GM21786 (cell line): ENCODE results near the gene DAAM2.

Experiments
- ATAC-seq: cut with Tn5 transposase; IDR thresholded peaks from one replicate; pipeline ENCODE4 v1.9.1; 2021; ENCODE audit not compliant: unreplicated experiment

Gene DAAM2

GRCh38 chr6:39843305-39844020 is 51.3 kb downstream of the DAAM2 start:
- ATAC-seq = no peak

DNA sequence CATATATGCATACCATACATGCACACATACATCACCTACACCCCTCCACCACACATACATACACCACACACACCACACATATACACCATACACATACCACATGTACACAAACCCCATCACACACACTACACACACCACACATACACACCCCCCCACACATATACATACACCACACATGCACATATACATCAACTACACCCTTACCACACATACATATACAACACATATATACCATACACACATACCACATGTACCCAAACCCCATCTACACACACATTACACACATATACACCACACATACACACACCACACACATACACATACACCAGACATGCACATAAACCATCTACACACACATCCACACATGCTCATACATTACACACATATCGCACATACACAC is 52.7 kb downstream of the DAAM2 start:
- ATAC-seq = no peak

DNA sequence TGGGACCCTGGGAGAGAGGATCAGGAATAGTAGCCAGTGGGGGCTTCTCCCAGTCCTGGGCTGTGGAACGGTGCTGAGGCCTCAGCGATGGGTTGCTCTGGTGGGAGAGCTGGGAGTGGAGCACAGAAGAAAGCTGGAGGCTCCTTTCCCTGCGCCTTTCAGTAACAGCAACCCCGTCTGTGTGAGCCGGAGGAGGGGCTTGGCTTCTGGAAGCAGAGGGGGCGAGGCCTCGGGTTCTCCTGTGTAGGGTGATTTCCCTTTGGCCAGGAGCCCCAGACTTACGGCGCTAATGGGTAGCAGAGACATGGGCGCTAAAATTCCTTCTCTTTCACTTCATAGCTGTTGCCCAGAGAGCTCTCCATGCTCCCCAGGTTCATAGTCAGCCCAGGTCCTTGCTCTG is 55.0 kb downstream of the DAAM2 start:
- ATAC-seq = no peak

- ATAC-seq = no peak
These were observed 56.0 kb downstream of the DAAM2 start for GRCh38 chr6:39848171-39848570.

- no peak for ATAC-seq
These were observed 57.1 kb downstream of the DAAM2 start for GRCh38 chr6:39849228-39849627.

GRCh38 chr6:39849764-39850163 is 57.6 kb downstream of the DAAM2 start:
- ATAC-seq = no peak

GRCh38 chr6:39850736-39851297 is 58.6 kb downstream of the DAAM2 start:
- ATAC-seq = no peak

DNA sequence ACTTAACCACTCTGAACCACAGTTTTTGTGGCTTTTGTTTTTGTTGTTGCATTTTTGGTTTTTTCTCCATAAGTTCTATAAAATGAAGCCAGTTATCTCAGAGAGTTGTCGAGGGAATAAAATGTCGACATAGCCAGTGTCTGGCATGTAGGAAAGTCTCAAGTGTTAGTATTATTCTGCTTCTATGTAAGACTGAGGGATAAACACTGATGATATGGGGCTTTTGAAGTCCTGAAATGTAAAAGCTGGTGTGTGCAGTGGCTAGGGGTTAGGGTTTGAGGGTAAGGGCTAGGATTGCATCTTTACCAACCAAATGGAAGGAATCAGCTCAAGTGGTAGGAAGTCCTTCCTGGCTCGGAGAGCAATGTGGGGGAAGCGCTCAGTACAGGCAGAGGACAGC is 59.2 kb downstream of the DAAM2 start:
- ATAC-seq = no peak

GRCh38 chr6:39852324-39852723 is 60.1 kb downstream of the DAAM2 start:
- ATAC-seq = no peak

- no peak for ATAC-seq
These were observed 61.4 kb downstream of the DAAM2 start for GRCh38 chr6:39853604-39854003.

DNA sequence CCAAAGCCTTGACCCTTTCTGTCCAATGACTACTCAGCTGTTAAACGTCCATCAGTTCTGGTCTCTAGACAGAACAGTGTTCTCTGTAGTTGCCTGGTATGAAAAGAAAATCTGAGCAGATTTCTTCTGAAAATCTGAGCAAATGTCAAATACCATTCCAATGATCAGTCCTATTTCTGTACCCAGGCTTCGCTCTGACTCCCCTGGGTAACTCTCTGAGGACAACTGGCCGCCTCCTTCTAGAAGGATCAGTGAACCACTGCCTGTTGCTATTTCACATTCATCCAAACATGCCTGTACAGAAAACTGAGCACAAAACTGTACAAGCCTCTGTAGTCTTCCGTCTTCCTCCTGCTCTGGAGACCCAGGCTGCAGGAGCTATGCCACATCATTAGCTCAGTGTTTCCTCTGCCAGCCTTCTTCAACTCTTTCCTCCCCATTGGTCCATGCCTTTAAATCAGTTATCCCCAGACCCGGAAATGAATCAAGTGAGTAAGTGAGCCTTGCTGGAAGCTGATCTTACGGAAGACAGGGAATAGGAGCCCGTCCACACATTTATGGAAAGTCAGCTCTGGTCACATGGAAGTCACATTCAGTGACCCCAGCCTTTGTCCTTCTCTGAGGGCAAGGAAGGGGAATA is 63.3 kb downstream of the DAAM2 start:
- no peak for ATAC-seq

GRCh38 chr6:39859025-39859424 is 66.8 kb downstream of the DAAM2 start:
- ATAC-seq = no peak

DNA sequence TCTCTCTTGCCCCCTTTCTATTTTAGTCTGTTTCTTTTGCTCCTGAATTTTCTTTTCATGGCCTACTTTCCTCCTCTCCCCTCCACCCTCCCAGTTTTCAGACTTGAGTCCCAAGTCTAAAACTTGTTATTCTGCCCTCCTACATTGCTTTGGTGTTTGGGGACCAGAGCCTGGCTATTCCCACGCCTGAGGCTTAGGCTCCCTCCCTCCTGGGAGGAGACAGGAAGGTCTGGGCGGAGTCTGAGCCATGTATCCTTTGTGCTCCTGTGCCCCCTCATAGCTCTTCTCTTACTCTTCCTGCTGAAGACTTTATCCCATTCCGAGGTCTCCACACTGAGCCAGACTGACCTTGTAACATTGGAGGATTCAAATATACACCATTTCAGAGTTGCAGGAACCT is 69.5 kb downstream of the DAAM2 start:
- no peak for ATAC-seq

GRCh38 chr6:39865011-39865888 is 73.1 kb downstream of the DAAM2 start:
- no peak for ATAC-seq

- ATAC-seq = no peak
These were observed 75.4 kb downstream of the DAAM2 start for GRCh38 chr6:39867592-39867991.

DNA sequence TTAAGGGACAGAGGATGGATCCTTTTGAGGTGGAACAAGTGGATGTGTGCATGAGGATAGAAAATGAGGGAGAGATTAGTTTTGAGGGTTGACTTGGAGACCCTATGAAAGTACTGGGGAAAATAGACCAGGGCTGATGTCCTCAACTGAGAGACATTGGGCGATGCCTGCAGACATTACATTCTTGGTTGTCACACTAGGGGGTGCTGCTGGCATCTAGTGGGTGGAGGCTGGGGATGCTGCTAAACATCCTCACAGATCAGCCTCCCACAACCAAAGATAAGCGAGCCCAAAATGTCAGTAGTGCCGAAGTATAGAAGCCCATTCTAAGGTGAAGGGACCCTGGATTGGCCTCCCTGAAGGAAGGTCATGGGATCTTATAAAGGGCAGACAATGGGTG is 78.8 kb downstream of the DAAM2 start:
- no peak for ATAC-seq

DNA sequence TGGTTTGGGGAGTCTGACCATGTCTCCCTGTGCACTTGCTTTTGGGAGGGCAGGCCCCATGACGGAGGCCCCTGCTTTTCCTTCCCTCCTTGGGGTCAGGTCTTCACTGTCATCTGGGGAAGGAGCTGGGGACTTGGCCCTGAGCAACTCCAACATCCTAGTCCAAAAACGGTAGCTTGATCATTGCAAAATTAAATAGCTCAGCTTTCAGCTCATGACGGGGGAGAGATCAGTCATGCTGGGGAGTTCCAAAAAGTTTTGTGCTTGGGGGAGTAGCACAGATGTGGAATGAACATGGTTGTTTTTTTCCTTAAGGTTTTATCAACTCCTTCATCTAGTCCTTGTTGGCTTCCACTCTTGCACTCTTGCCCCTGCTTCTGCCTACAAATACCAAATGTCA is 81.3 kb downstream of the DAAM2 start:
- no peak for ATAC-seq

GRCh38 chr6:39876111-39876510 is 83.9 kb downstream of the DAAM2 start:
- no peak for ATAC-seq

- ATAC-seq = no peak
These were observed 84.7 kb downstream of the DAAM2 start for GRCh38 chr6:39876826-39877225.

- no peak for ATAC-seq
These were observed 87.4 kb downstream of the DAAM2 start for GRCh38 chr6:39879535-39879934.

- ATAC-seq = no peak
These were observed 88.4 kb downstream of the DAAM2 start for GRCh38 chr6:39880594-39880993.
